Esophagus muscularis mucosa (tissue), 4 donors: ENCODE results near the gene PKMYT1. TPM values are rescaled to one million over a fixed set of nuclear protein-coding genes. Genes with fewer than 3 reads are reported as not detected.

Source experiments
- DNase-seq: peaks from one replicate; pipeline ENCODE4 v3.0.0-alpha.2; 2017; ENCODE audit errors: extremely low spot score
- H3K27ac ChIP-seq, 4 donors: fragments of 200-600 bp; sonication (generic); replicated peaks in 1 of 4; 1 replicate in 3 of 4; 2 replicates in 1 of 4; pipeline ENCODE4 v1.5.1; 2016 to 2019; ENCODE audit warnings: mild to moderate bottlenecking in 1 of 4
- H3K27me3 ChIP-seq, 4 donors: fragments of 200-600 bp; sonication (generic); one replicate each; pipeline versions ENCODE4 v1.5.1 to v1.6.0; 2016 to 2019
- H3K36me3 ChIP-seq, 4 donors: fragments of 200-600 bp; sonication (generic); one replicate each; pipeline ENCODE4 v1.5.1; 2016 to 2019
- H3K4me1 ChIP-seq, 4 donors: fragments of 200-600 bp; sonication (generic); one replicate each; pipeline ENCODE4 v1.5.1; 2016 to 2019
- H3K4me3 ChIP-seq, 4 donors: fragments of 200-600 bp; sonication (generic); 1 replicate in 2 of 4; 2 replicates in 2 of 4; pipeline ENCODE4 v1.5.1; 2016 to 2019; ENCODE audit warnings: mild to moderate bottlenecking in 4 of 4, moderate library complexity in 1 of 4
- H3K9me3 ChIP-seq, 4 donors: fragments of 200-600 bp; sonication (generic); 1 replicate in 3 of 4; 2 replicates in 1 of 4; pipeline ENCODE4 v1.5.1; 2016 to 2019
- CTCF ChIP-seq, 3 experiments: fragments of 200-600 bp in 2 of 3; fragments of 450-650 bp in 1 of 3; sonication (generic) in 2 of 3; IDR thresholded peaks; one replicate each; pipeline ENCODE4 v1.5.1; 2017 to 2019; ENCODE audit warnings: antibody characterized with exemption in 3 of 3, mild to moderate bottlenecking in 2 of 3, moderate library complexity in 1 of 3
- EP300 ChIP-seq: sonication (generic); formaldehyde crosslinking; IDR thresholded peaks from one replicate; pipeline ENCODE4 v1.6.1; 2017; ENCODE audit warnings: antibody characterized with exemption
- POLR2A ChIP-seq: fragments of 450-650 bp; IDR thresholded peaks from one replicate; pipeline ENCODE4 v1.6.1; 2017; ENCODE audit warnings: antibody characterized with exemption, moderate library complexity, mild to moderate bottlenecking, low read depth
- POLR2AphosphoS5 ChIP-seq, 2 donors: sonication (generic); formaldehyde crosslinking; IDR thresholded peaks; one replicate each; pipeline ENCODE4 v1.6.1; 2017; ENCODE audit warnings: antibody characterized with exemption in 2 of 2
- WGBS: methylation state at CpG from one replicate; pipeline ENCODE4 v1.1.5; 2018; 5-methylcytosine and 5-hydroxymethylcytosine counted together
- intact Hi-C: fragments of 100-400 bp; cut with DNase I; formaldehyde crosslinking; loops from one replicate; pipeline ENCODE4 v1.15.1; 2023
- total RNA-seq, 4 donors: library from RNA; depleted of rRNA; stranded (reverse); fragments of >200 nt; gene quantifications; one replicate each; pipeline versions ENCODE4 v1.1.0 to v1.2.1, GENCODE V29; 2016

PKMYT1 gene
- total RNA-seq, 4 donors from 2014 or later = 0.57 to 2.5 TPM; not detected in 2

- Histone ChIP-seq H3K27ac (no peak overlapping the region), H3K36me3 (peaks cover 55 to 99% (median 97%) of the 10 kb centered on the region in 4 donors), H3K4me1 (no peaks in the 10 kb centered on the region), H3K9me3 (no peaks in the 10 kb centered on the region), H3K4me3 (no peak overlapping the region), H3K27me3 (no peaks in the 10 kb centered on the region)
- no peak for DNase-seq
- intact Hi-C loops = no loop called here
- 88% methylated on average over 2 of the region's 12 CpGs for WGBS
- TF ChIP-seq POLR2A (no peak), POLR2AphosphoS5 (IDR thresholded peaks at IDR 0.05) (no peak)
These were observed 42.0 kb downstream of the PKMYT1 start for GRCh38 chr16:2938206-2938605.

- Histone ChIP-seq H3K27ac (no peak overlapping the region), H3K27me3 (no peaks in the 10 kb centered on the region), H3K4me1 (no peaks in the 10 kb centered on the region), H3K4me3 (no peak overlapping the region), H3K9me3 (no peaks in the 10 kb centered on the region), H3K36me3 (peaks cover 50 to 99% (median 95%) of the 10 kb centered on the region in 4 donors)
- WGBS = 93% methylated on average over 12 of the region's 24 CpGs
- DNase-seq = no peak
- intact Hi-C loops = no loop called here
- TF ChIP-seq POLR2A (no peak), CTCF (IDR thresholded peaks at IDR 0.05) (no peak), POLR2AphosphoS5 (IDR thresholded peaks at IDR 0.05) (no peak), EP300 (no peak)
These were observed 43.1 kb downstream of the PKMYT1 start for GRCh38 chr16:2937170-2937569.

- no peaks in the 10 kb centered on the region for H3K27me3 ChIP-seq
- H3K36me3 ChIP-seq = peaks cover 50 to 99% (median 93%) of the 10 kb centered on the region in 4 donors
- 87% methylated on average over 8 of the region's 22 CpGs for WGBS
- intact Hi-C loops = no loop called here
- no peaks in the 10 kb centered on the region for H3K4me1 ChIP-seq
- no peak overlapping the region for H3K27ac ChIP-seq
- DNase-seq = no peak
- no peak for TF ChIP-seq EP300
- no peak for TF ChIP-seq CTCF (IDR thresholded peaks at IDR 0.05)
- TF ChIP-seq POLR2A = no peak
- TF ChIP-seq POLR2AphosphoS5 (IDR thresholded peaks at IDR 0.05) = no peak
- no peaks in the 10 kb centered on the region for H3K9me3 ChIP-seq
- H3K4me3 ChIP-seq = no peak overlapping the region
These were observed 43.7 kb downstream of the PKMYT1 start for GRCh38 chr16:2936436-2937011.

- peaks cover 43 to 99% (median 93%) of the 10 kb centered on the region in 4 donors for H3K36me3 ChIP-seq
- no peak overlapping the region for H3K4me3 ChIP-seq
- no peak overlapping the region for H3K27ac ChIP-seq
- intact Hi-C loops = no loop called here
- TF ChIP-seq EP300 = no peak
- TF ChIP-seq POLR2AphosphoS5 (IDR thresholded peaks at IDR 0.05) = no peak
- TF ChIP-seq CTCF (IDR thresholded peaks at IDR 0.05) = no peak
- no peak for TF ChIP-seq POLR2A
- DNase-seq = no peak
- WGBS = 87% methylated on average over 15 of the region's 15 CpGs
- no peaks in the 10 kb centered on the region for H3K9me3 ChIP-seq
- H3K27me3 ChIP-seq = no peaks in the 10 kb centered on the region
- no peaks in the 10 kb centered on the region for H3K4me1 ChIP-seq
These were observed 45.8 kb downstream of the PKMYT1 start for GRCh38 chr16:2934450-2934849.

- no peaks in the 10 kb centered on the region for H3K9me3 ChIP-seq
- DNase-seq = no peak
- TF ChIP-seq CTCF (IDR thresholded peaks at IDR 0.05) (no peak), POLR2A (no peak), EP300 (no peak), POLR2AphosphoS5 (IDR thresholded peaks at IDR 0.05) (no peak)
- no peak overlapping the region for H3K27ac ChIP-seq
- intact Hi-C loops = no loop called here
- no peaks in the 10 kb centered on the region for H3K4me1 ChIP-seq
- 88% methylated on average over 9 of the region's 22 CpGs for WGBS
- peaks cover 39 to 99% (median 89%) of the 10 kb centered on the region in 4 donors for H3K36me3 ChIP-seq
- no peaks in the 10 kb centered on the region for H3K27me3 ChIP-seq
- no peak overlapping the region for H3K4me3 ChIP-seq
These were observed 46.5 kb downstream of the PKMYT1 start for GRCh38 chr16:2933701-2934100.
